ENCODE data around the gene ACSM5.
"Not testable (repeated sequence)": the region's sequence is repeated elsewhere in the genome, so short reads cannot be mapped to it uniquely, and the experiment has no call there.

The ACSM5 gene

GRCh38 chr16:20398603-20399002 lies 10.7 kb upstream of the ACSM5 start:
- H3K9ac ChIP-seq (ENCODE audit: low read length in 5 of 5) = no peak overlapping the region
- H3K36me3 ChIP-seq (ENCODE audit: control insufficient read depth in 5 of 5, insufficient read depth in 5 of 5, low read length in 5 of 5) = no peaks in the 10 kb centered on the region
- H3K9me3 ChIP-seq (ENCODE audit: control insufficient read depth in 5 of 5, low read length in 5 of 5) = no peaks in the 10 kb centered on the region
- H3K27ac ChIP-seq (ENCODE audit: low read depth, low read length) = no peak overlapping the region
- H3K4me3 ChIP-seq (ENCODE audit: low read depth in 1 of 5, low read length in 5 of 5) = no peak overlapping the region
- H3K4me1 ChIP-seq (ENCODE audit: control insufficient read depth in 5 of 5, insufficient read depth in 5 of 5, low read length in 5 of 5) = peaks cover 3 to 11% (median 11%) of the 10 kb centered on the region in 5 donors
- no peaks in the 10 kb centered on the region for H3K27me3 ChIP-seq (ENCODE audit: control insufficient read depth in 5 of 5, insufficient read depth in 4 of 5, low read length in 5 of 5)

- peaks cover 3 to 5% (median 5%) of the 10 kb centered on the region in 5 donors for H3K4me1 ChIP-seq (ENCODE audit: control insufficient read depth in 5 of 5, insufficient read depth in 5 of 5, low read length in 5 of 5)
- no peak overlapping the region for H3K9ac ChIP-seq (ENCODE audit: low read length in 5 of 5)
- H3K27ac ChIP-seq (ENCODE audit: low read depth, low read length) = no peak overlapping the region
- H3K9me3 ChIP-seq (ENCODE audit: control insufficient read depth in 5 of 5, low read length in 5 of 5) = no peaks in the 10 kb centered on the region
- no peaks in the 10 kb centered on the region for H3K27me3 ChIP-seq (ENCODE audit: control insufficient read depth in 5 of 5, insufficient read depth in 4 of 5, low read length in 5 of 5)
- H3K36me3 ChIP-seq (ENCODE audit: control insufficient read depth in 5 of 5, insufficient read depth in 5 of 5, low read length in 5 of 5) = no peaks in the 10 kb centered on the region
- H3K4me3 ChIP-seq (ENCODE audit: low read depth in 1 of 5, low read length in 5 of 5) = no peak overlapping the region
Observed at GRCh38 chr16:20399185-20399584, 10.1 kb upstream of the ACSM5 start.

GRCh38 chr16:20401066-20401465 lies 8.3 kb upstream of the ACSM5 start:
- no peak overlapping the region for H3K4me3 ChIP-seq (ENCODE audit: low read depth in 1 of 5, low read length in 5 of 5)
- no peaks in the 10 kb centered on the region for H3K36me3 ChIP-seq (ENCODE audit: control insufficient read depth in 5 of 5, insufficient read depth in 5 of 5, low read length in 5 of 5)
- no peak overlapping the region for H3K9ac ChIP-seq (ENCODE audit: low read length in 5 of 5)
- no peaks in the 10 kb centered on the region for H3K9me3 ChIP-seq (ENCODE audit: control insufficient read depth in 5 of 5, low read length in 5 of 5)
- no peaks in the 10 kb centered on the region for H3K27me3 ChIP-seq (ENCODE audit: control insufficient read depth in 5 of 5, insufficient read depth in 4 of 5, low read length in 5 of 5)
- H3K4me1 ChIP-seq (ENCODE audit: control insufficient read depth in 5 of 5, insufficient read depth in 5 of 5, low read length in 5 of 5) = peaks cover 0 to 3% (median 0%) of the 10 kb centered on the region in 5 donors
- no peak overlapping the region for H3K27ac ChIP-seq (ENCODE audit: low read depth, low read length)

- Histone ChIP-seq H3K9ac (ENCODE audit: low read length in 5 of 5) (no peak overlapping the region), H3K27ac (ENCODE audit: low read depth, low read length) (no peak overlapping the region), H3K4me3 (ENCODE audit: low read depth in 1 of 5, low read length in 5 of 5) (no peak overlapping the region), H3K27me3 (ENCODE audit: control insufficient read depth in 5 of 5, insufficient read depth in 4 of 5, low read length in 5 of 5) (no peaks in the 10 kb centered on the region), H3K9me3 (ENCODE audit: control insufficient read depth in 5 of 5, low read length in 5 of 5) (no peaks in the 10 kb centered on the region), H3K36me3 (ENCODE audit: control insufficient read depth in 5 of 5, insufficient read depth in 5 of 5, low read length in 5 of 5) (no peaks in the 10 kb centered on the region), H3K4me1 (ENCODE audit: control insufficient read depth in 5 of 5, insufficient read depth in 5 of 5, low read length in 5 of 5) (peaks cover 0 to 3% (median 0%) of the 10 kb centered on the region in 5 donors)
Observed at GRCh38 chr16:20401475-20402016, 7.8 kb upstream of the ACSM5 start.

- Histone ChIP-seq H3K9ac (ENCODE audit: low read length in 5 of 5) (no peak overlapping the region), H3K9me3 (ENCODE audit: control insufficient read depth in 5 of 5, low read length in 5 of 5) (peaks cover 0 to 3% (median 0%) of the 10 kb centered on the region in 5 donors), H3K27me3 (ENCODE audit: control insufficient read depth in 5 of 5, insufficient read depth in 4 of 5, low read length in 5 of 5) (no peaks in the 10 kb centered on the region), H3K4me1 (ENCODE audit: control insufficient read depth in 5 of 5, insufficient read depth in 5 of 5, low read length in 5 of 5) (peaks cover 0 to 3% (median 0%) of the 10 kb centered on the region in 5 donors), H3K36me3 (ENCODE audit: control insufficient read depth in 5 of 5, insufficient read depth in 5 of 5, low read length in 5 of 5) (no peaks in the 10 kb centered on the region), H3K4me3 (ENCODE audit: low read depth in 1 of 5, low read length in 5 of 5) (no peak overlapping the region), H3K27ac (ENCODE audit: low read depth, low read length) (no peak overlapping the region)
Observed at GRCh38 chr16:20402651-20403050, 6.7 kb upstream of the ACSM5 start.

- Histone ChIP-seq H3K9ac (ENCODE audit: low read length in 5 of 5) (no peak within 1 kb of the TSS), H3K27me3 (ENCODE audit: control insufficient read depth in 5 of 5, insufficient read depth in 4 of 5, low read length in 5 of 5) (no peaks in the 10 kb centered on the region), H3K4me3 (ENCODE audit: low read depth in 1 of 5, low read length in 5 of 5) (no peak within 1 kb of the TSS), H3K4me1 (ENCODE audit: control insufficient read depth in 5 of 5, insufficient read depth in 5 of 5, low read length in 5 of 5) (peaks cover 0 to 9% (median 3%) of the 10 kb centered on the region in 5 donors), H3K9me3 (ENCODE audit: control insufficient read depth in 5 of 5, low read length in 5 of 5) (peaks cover 0 to 3% (median 0%) of the 10 kb centered on the region in 5 donors), H3K27ac (ENCODE audit: low read depth, low read length) (no peak within 1 kb of the TSS), H3K36me3 (ENCODE audit: control insufficient read depth in 5 of 5, insufficient read depth in 5 of 5, low read length in 5 of 5) (no peaks in the 10 kb centered on the region)
Observed at GRCh38 chr16:20404637-20405036, 4.7 kb upstream of the ACSM5 start, which contains the start of gene PDILT. Gene PDILT, minus strand, starts transcription at chr16:20404737. Its CDS starts 5,437 bp downstream, at chr16:20399300.

GRCh38 chr16:20410121-20410723 lies 888 bp downstream of the ACSM5 start:
- Histone ChIP-seq H3K9ac (ENCODE audit: low read length in 5 of 5) (peak overlapping the region in 4 of 5 donors; percentile 20 to 80 (median 64)), H3K27me3 (ENCODE audit: control insufficient read depth in 5 of 5, insufficient read depth in 4 of 5, low read length in 5 of 5) (no peaks in the 10 kb centered on the region), H3K27ac (ENCODE audit: low read depth, low read length) (peak overlapping the region; percentile 41), H3K36me3 (ENCODE audit: control insufficient read depth in 5 of 5, insufficient read depth in 5 of 5, low read length in 5 of 5) (peaks cover 0 to 4% (median 0%) of the 10 kb centered on the region in 5 donors), H3K4me3 (ENCODE audit: low read depth in 1 of 5, low read length in 5 of 5) (peak overlapping the region; percentile 26 to 72 (median 39)), H3K9me3 (ENCODE audit: control insufficient read depth in 5 of 5, low read length in 5 of 5) (peaks cover 0 to 3% (median 0%) of the 10 kb centered on the region in 5 donors), H3K4me1 (ENCODE audit: control insufficient read depth in 5 of 5, insufficient read depth in 5 of 5, low read length in 5 of 5) (peaks cover 0 to 25% (median 18%) of the 10 kb centered on the region in 5 donors)

- no peak overlapping the region for H3K9ac ChIP-seq (ENCODE audit: low read length in 5 of 5)
- no peak overlapping the region for H3K4me3 ChIP-seq (ENCODE audit: low read depth in 1 of 5, low read length in 5 of 5)
- H3K4me1 ChIP-seq (ENCODE audit: control insufficient read depth in 5 of 5, insufficient read depth in 5 of 5, low read length in 5 of 5) = peaks cover 0 to 25% (median 18%) of the 10 kb centered on the region in 5 donors
- no peak overlapping the region for H3K27ac ChIP-seq (ENCODE audit: low read depth, low read length)
- peaks cover 0 to 4% (median 0%) of the 10 kb centered on the region in 5 donors for H3K36me3 ChIP-seq (ENCODE audit: control insufficient read depth in 5 of 5, insufficient read depth in 5 of 5, low read length in 5 of 5)
- H3K9me3 ChIP-seq (ENCODE audit: control insufficient read depth in 5 of 5, low read length in 5 of 5) = peaks cover 0 to 4% (median 0%) of the 10 kb centered on the region in 5 donors
- H3K27me3 ChIP-seq (ENCODE audit: control insufficient read depth in 5 of 5, insufficient read depth in 4 of 5, low read length in 5 of 5) = no peaks in the 10 kb centered on the region
Observed at GRCh38 chr16:20411055-20411454, 1.7 kb downstream of the ACSM5 start.

- Histone ChIP-seq H3K27me3 (ENCODE audit: control insufficient read depth in 5 of 5, insufficient read depth in 4 of 5, low read length in 5 of 5) (no peaks in the 10 kb centered on the region), H3K27ac (ENCODE audit: low read depth, low read length) (no peak overlapping the region), H3K9me3 (ENCODE audit: control insufficient read depth in 5 of 5, low read length in 5 of 5) (peaks cover 0 to 4% (median 0%) of the 10 kb centered on the region in 5 donors), H3K9ac (ENCODE audit: low read length in 5 of 5) (no peak overlapping the region), H3K4me3 (ENCODE audit: low read depth in 1 of 5, low read length in 5 of 5) (no peak overlapping the region), H3K36me3 (ENCODE audit: control insufficient read depth in 5 of 5, insufficient read depth in 5 of 5, low read length in 5 of 5) (peaks cover 0 to 13% (median 4%) of the 10 kb centered on the region in 5 donors), H3K4me1 (ENCODE audit: control insufficient read depth in 5 of 5, insufficient read depth in 5 of 5, low read length in 5 of 5) (peaks cover 0 to 10% (median 7%) of the 10 kb centered on the region in 5 donors)
Observed at GRCh38 chr16:20415541-20415940, 6.2 kb downstream of the ACSM5 start.

- not testable (repeated sequence) for H3K4me3 ChIP-seq (ENCODE audit: low read depth in 1 of 5, low read length in 5 of 5); H3K27ac ChIP-seq (ENCODE audit: low read depth, low read length); H3K9ac ChIP-seq (ENCODE audit: low read length in 5 of 5); H3K27me3 ChIP-seq (ENCODE audit: control insufficient read depth in 5 of 5, insufficient read depth in 4 of 5, low read length in 5 of 5); H3K9me3 ChIP-seq (ENCODE audit: control insufficient read depth in 5 of 5, low read length in 5 of 5); H3K4me1 ChIP-seq (ENCODE audit: control insufficient read depth in 5 of 5, insufficient read depth in 5 of 5, low read length in 5 of 5)
- peaks cover 0 to 13% (median 4%) of the 10 kb centered on the region in 5 donors for H3K36me3 ChIP-seq (ENCODE audit: control insufficient read depth in 5 of 5, insufficient read depth in 5 of 5, low read length in 5 of 5)
Observed at GRCh38 chr16:20419093-20419492, 9.8 kb downstream of the ACSM5 start.

Data from subcutaneous abdominal adipose tissue (tissue), 5 donors.